Epithelial cell of esophagus (primary cell): ENCODE results near the gene SINHCAF.
"Not testable (repeated sequence)": the region's sequence is repeated elsewhere in the genome, so short reads cannot be mapped to it uniquely, and the experiment has no call there.

ENCODE experiments used
- DNase-seq: peaks from one replicate; pipeline ENCODE4 v3.0.0; 2010; ENCODE audit warnings: low read depth
- H3K4me3 ChIP-seq: 2 replicates; pipeline ENCODE4 v1.5.1; 2011; ENCODE audit warnings: mild to moderate bottlenecking, low read length, control low read depth
- CTCF ChIP-seq: IDR thresholded peaks from 2 replicates; pipeline ENCODE4 v1.5.1; 2011; ENCODE audit warnings: low read depth, mild to moderate bottlenecking, low read length, control low read depth, inconsistent platforms; ENCODE audit not compliant: insufficient read depth; ENCODE audit errors: missing control alignments

The SINHCAF gene

DNA sequence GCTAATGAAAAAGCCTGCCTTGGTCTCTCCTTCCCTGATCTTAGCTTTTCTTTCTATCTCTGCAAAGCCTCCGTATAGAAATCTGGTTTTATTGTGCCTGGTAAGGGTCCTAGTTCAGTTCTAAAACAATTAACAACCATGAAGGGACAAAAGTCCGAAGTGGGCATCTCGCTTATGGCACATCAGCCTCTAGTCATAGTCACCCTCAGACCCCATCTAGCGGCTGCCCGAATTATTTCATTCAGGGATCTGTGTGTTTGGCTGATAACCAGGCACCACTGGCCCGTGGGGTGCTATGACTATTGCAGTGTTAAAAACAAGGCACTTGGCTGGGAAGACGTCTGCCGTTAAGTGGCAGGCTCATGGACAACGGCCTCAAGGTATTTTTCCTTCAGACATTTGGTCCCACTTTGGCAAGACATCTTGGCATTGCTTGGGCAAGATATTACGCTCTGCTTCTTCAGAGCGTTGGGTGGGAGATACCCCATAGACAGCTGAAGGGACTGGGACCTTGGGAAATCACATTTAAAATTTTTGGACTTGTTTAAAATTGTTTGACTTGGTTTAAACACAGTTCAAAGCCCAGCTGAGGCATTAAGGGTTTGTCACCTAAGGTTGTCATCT is 87.1 kb downstream of the SINHCAF start:
- peak; percentile 82 for TF ChIP-seq CTCF
- no peak overlapping the region for H3K4me3 ChIP-seq
- DNase-seq: peak; percentile 76

DNA sequence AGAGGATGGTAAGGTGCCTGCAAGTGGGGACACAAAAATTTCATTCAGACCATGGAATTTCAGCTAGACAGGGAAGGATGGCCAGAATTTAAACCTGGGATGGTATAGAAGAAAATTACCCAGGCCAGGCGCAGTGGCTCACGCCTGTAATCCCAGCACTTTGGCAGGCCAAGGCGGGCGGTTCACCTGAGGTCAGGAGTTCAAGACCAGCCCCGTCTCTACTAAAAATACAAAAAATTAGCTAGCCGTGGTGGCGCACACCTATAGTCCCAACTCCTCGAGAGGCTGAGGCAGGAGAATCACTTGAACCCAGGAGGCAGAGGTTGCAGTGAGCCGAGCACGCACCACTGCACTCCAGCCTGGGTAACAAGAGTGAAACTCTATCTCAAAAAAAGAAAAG is 87.6 kb downstream of the SINHCAF start:
- not testable (repeated sequence) for H3K4me3 ChIP-seq, DNase-seq

DNA sequence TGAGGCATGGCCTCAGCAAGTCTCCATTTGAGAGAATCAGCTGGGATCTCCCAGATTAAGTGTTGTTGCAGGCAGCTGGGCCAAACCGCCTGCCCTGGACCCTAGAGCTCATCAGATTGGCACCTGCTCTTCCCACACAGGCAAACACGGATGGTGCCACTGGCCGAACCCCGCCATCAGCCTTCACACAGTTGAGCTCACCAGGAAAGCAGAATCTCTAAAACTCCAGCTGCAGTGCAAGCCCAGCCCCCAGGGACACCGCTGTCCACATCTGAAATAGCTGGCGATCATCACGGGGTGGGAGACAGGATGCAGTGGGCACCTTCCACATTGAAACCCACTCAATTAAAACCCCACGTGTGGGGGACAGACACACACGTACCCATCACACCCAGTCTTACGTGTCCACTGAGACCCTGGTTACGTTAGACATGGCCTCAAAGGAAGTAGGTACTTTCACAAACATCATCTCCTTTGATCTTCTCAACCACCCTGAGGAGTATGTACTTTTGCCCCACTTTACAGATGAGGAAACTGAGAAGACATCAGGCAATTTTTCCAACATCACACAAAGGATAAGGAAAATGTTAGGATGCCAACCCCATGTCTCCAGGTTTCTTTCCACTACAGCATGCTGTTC is 88.8 kb downstream of the SINHCAF start:
- no peak for TF ChIP-seq CTCF
- no peak for DNase-seq
- H3K4me3 ChIP-seq: no peak overlapping the region

DNA sequence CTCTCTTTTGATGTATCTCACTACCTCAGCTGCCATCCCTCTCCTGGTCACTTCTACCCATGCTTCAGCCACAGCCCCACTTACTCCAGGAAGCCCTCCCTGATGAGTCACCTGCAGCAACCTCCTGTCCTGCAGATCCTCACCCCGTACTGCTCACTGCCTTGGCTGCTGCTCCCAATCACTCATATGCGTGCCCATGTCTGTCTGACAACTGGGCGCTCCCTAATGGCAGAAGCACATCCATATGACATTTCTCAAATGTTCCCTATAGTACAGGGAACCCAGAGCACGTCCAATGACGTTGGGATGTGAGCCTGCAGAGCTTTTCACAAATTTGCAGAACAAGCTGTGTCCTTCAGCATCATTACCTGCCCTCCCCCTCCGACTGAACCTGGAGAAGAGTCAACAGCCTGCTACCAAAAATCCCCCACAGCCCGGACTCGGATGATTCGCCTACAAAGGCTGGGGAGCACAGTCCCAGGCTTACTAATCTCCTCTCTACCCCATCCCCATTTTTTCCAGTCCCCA is 90.0 kb downstream of the SINHCAF start:
- no peak overlapping the region for H3K4me3 ChIP-seq
- DNase-seq: no peak
- TF ChIP-seq CTCF: no peak

- H3K4me3 ChIP-seq: no peak overlapping the region
- peak; percentile 34 for DNase-seq
- TF ChIP-seq CTCF: peak; percentile 50
Observed at GRCh38 chr12:31234955-31235867, 90.7 kb downstream of the SINHCAF start.

DNA sequence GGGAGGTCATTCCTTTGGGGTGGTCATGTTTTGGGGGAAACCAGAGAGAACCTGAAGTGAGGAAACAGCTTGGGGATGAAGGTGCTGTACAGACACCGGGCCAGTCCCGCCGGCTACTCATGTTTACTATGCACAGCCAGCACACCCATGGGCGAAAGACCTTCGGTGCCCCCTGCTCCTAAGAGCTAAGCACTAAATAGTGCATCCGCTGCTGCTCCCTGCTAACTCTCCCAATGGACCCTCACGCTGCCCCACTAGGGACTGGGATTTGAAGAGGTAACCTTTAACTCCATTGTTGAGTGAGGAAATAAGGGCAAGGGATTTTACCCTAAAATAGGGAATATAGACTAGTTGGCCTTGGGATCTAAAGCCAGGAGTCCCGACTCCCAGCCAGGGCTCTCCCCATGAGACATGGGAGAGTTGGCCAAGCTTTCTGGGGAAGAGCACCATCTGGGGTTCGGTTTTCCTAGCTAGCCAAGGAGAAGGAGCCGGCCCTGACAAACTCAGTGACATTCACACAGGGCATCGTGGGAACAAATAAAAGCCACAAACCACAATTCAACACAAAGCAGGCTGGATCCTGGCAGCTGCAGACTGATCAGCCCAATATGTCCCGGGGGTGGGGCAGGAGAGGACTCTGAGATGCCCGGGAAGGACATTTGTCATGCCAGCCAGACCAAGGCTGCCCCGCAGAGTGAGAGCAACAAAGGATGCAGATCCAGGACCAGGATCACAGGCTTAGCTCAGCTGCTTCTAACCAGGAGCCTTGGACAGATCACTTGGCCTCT is 91.7 kb downstream of the SINHCAF start:
- DNase-seq: no peak
- no peak for TF ChIP-seq CTCF
- H3K4me3 ChIP-seq: no peak overlapping the region
